GM19468 (cell line): ENCODE data around the gene ELOB.

Experiments used
- ATAC-seq: cut with Tn5 transposase; IDR thresholded peaks from one replicate; pipeline ENCODE4 v1.9.1; 2021; ENCODE audit warnings: mild to moderate bottlenecking, moderate library complexity, moderate number of reproducible peaks; ENCODE audit not compliant: unreplicated experiment; ENCODE audit errors: extremely low read depth

ELOB gene

DNA sequence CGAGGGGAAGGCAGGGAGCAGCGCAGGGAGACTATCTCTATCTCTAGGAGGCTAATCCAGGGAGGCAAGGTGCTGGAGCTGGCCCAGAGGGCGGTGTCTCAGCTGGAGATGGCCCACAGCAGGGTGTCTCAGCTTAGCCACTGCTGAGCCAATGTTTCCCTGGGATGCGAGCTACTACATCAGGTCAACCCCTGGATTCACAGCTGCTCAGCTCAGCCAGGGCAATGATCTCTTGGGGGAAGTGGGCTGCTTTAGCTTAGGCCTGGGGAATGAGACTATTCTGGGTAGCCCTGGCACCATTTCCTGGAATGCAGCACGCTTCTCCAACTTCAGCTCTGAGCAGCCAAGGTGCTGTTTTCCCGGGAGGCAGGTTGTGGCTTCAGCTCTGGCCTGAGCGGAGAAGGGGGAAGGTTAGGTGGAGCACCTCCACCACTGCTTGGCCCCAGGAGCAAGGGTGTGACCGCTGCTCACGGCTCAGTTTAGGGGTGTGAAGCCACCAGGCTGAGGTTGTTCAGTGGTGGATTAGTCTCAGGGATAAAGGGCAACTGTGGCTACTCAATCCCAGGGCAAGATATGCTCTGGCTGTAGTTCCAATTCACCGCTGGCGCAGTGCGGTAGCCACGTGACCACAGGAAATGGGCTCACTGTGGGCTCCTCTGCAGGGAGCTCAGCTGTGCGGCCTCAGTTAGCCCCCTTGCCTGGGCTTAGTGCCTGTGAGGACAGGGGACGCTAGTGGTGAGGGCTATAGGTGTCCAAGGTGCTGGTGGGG is 34.8 kb upstream of the ELOB start:
- ATAC-seq: no peak

DNA sequence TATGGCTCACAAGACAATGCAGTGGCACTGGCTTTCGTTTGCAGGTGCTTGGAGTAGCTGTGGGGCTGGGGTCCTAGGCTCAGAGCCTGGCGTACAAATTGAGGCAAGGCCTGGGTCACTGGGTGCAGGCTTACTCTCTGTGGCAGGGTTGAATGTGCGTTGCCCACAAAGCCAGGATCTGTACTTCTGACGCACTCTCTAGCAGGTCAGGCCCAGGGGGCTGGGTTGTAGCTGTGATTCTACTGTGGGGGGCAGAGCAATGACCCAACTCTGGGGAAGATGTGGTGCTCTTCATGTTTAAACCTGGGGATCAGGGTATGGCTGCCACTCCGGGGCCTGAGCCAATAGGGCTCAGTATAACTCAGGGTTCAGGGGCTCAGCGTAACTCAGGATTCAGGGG is 33.6 kb upstream of the ELOB start:
- no peak for ATAC-seq

- no peak for ATAC-seq
Observed at GRCh38 chr16:2809149-2809760, 32.2 kb upstream of the ELOB start.

- no peak for ATAC-seq
Observed at GRCh38 chr16:2808181-2808580, 31.1 kb upstream of the ELOB start.

- ATAC-seq: no peak
Observed at GRCh38 chr16:2806286-2806685, 29.2 kb upstream of the ELOB start.

- ATAC-seq: no peak
Observed at GRCh38 chr16:2804728-2805127, 27.6 kb upstream of the ELOB start.

- ATAC-seq: no peak
Observed at GRCh38 chr16:2803545-2804195, 26.6 kb upstream of the ELOB start.

DNA sequence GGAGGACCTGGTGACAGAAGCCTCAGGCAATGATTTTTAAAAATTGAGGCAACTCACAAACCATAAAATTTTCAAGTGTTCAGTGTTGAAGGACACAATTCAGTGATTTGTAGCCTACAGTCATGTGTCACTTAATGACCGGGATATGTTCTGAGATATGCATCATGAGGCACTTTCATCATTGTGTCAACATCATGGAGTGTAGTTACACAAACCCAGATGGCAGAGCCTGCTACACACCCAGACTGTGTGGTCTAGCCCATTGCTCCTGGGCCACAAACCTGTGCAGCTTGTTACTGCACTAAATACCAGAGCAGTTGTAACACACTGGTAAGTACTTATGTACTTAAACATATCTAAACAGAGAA is 22.8 kb upstream of the ELOB start:
- ATAC-seq: no peak

DNA sequence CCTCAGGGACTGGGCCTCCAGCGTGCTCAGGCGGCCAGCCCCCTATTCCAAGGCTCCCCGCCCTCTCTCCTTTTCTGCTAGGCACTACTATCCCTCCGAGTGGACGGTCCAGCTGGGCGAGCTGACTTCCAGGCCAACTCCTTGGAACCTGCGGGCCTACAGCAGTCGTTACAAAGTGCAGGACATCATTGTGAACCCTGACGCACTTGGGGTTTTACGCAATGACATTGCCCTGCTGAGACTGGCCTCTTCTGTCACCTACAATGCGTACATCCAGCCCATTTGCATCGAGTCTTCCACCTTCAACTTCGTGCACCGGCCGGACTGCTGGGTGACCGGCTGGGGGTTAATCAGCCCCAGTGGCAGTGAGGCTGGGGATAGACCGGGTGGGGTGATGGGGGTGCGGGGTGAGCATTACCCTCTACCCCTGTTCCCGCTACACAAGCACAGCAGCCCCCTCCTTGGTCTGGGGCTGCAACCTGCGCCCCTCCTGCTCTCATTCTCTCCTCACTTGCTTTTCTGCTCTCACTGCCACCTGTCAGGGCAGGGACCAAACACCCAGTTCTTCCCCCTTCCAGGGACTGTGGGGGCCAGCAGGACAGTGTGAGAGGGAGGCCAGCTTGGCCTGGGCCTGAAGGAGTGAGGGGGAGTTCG is 22.3 kb upstream of the ELOB start:
- no peak for ATAC-seq

- ATAC-seq: no peak
Observed at GRCh38 chr16:2798723-2799204, 21.7 kb upstream of the ELOB start.

DNA sequence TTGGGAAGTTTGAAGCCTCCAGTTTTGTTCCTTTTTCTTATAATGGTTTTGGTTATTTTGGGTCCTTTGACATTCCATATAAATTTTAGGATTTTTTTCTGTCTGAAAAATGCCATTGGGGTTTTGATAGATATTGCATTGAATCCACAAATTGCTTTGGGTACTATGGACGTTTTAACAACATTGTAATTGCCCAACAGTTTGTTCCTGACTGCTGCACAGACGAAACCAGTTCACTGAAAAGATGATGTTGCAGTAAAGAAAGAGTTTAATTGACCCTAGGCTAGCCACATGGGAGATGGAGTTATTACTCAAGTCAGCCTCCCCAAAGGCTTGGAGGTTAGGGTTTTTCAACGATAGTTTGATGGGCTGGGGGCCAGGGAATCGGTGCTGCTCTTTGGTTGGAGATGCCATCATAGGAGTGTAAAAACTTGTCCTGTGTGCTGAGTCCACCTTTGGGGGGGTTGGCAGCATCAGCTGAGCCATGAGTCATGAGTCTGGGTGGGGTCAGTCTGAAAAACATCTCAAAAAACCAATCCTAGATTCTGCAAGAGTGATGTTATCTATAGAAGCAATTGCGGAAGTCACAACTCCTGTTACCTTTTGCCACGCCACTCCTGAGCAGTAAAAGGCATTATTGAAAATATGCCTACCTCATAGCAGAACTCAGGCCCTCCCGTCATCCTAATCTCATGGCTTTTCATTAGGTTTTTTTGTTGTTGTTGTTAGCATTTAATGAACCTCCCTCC is 18.5 kb upstream of the ELOB start:
- ATAC-seq: no peak

DNA sequence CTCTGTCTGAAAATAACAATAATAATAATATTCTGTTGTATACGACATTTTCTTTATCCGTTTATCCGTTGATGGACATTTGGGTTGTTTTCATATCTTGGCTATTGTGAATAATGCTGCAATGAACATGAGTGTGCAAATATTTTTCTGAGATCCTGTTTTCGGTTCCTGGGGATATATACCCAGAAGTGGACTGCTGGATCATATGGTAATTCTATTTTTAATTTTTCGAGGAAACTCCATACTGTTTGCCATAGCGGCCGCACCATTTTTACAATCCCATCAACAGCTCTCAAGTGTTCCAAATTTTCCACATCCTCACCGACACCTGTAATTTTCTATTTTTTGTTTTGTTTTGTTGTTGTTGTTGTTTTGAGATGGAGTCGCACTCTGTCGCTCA is 15.9 kb upstream of the ELOB start:
- ATAC-seq: no peak

- no peak for ATAC-seq
Observed at GRCh38 chr16:2791174-2791573, 14.1 kb upstream of the ELOB start.

DNA sequence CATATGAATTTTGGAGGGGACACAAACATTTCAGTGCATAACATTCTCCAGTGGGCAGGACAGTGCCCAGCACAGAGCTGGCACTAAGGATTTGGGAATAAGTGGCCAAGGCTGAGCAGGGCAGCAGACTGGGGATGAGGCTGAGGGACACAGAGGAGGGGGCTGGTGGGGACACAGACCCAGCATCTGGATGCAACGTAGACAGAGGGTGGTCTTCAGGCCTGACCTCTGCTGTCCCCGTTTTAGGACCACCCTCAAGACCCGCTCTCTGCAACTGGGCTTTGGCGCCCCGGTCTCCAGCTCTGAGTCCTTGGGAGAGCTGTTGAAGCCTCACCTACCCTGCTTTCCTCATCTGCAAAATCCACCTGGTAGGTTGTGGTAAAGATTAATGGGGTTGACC is 13.6 kb upstream of the ELOB start:
- no peak for ATAC-seq

GRCh38 chr16:2787961-2788360 is 10.9 kb upstream of the ELOB start:
- no peak for ATAC-seq

DNA sequence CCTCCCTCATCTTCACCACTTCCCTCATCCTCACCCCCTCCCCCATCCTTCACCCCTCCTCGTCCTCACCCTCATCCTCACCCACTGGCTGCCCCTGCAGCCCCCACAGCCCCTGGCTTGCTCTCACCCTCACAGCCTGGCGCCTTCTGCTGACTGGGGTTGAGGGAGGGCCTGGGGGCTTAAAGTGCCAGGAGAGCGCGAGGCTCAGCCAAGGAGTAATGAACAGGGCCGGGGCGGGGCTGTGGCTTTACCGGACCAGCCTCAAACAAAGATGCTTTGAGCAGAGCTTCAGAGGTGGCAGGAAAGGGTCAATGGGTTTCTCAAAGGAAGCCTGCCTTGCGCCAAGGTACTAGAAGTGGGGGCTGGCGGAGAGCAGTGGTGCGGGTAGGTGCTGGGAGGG is 10.3 kb upstream of the ELOB start, which contains the start of gene PRSS33:
Gene PRSS33 (minus strand): TSS at position 155 of the 400 bp plus-strand sequence. CDS start 1,013 bp downstream, outside the sequence.
- ATAC-seq: no peak

GRCh38 chr16:2786826-2787151 is 9.7 kb upstream of the ELOB start:
- ATAC-seq: no peak

- no peak for ATAC-seq
Observed at GRCh38 chr16:2786061-2786825, 9.2 kb upstream of the ELOB start.

GRCh38 chr16:2785101-2785991 is 8.3 kb upstream of the ELOB start:
- ATAC-seq: no peak
